LNCaP clone FGC (cell line): ENCODE results near the gene UBXN10.

Source experiments
- DNase-seq: peaks from one replicate; pipeline ENCODE4 v3.0.0-alpha.2; 2011; ENCODE audit warnings: low read depth
- H3K4me3 ChIP-seq: 2 replicates; pipeline ENCODE4 v1.5.1; 2011; ENCODE audit warnings: mild to moderate bottlenecking, low read depth, low read length, control low read depth
- CTCF ChIP-seq: IDR thresholded peaks from 2 replicates; pipeline ENCODE4 v1.5.1; 2012; ENCODE audit warnings: mild to moderate bottlenecking; ENCODE audit not compliant: control insufficient read depth, insufficient read depth; ENCODE audit errors: extremely low read depth

The UBXN10 gene

GRCh38 chr1:20151906-20152598 is 33.8 kb upstream of the UBXN10 start:
- TF ChIP-seq CTCF = peak; percentile 70
- no peak overlapping the region for H3K4me3 ChIP-seq
- no peak for DNase-seq

GRCh38 chr1:20152599-20152930 is 33.3 kb upstream of the UBXN10 start:
- TF ChIP-seq CTCF = no peak
- H3K4me3 ChIP-seq = no peak overlapping the region
- no peak for DNase-seq

- no peak for TF ChIP-seq CTCF
- H3K4me3 ChIP-seq = no peak overlapping the region
- no peak for DNase-seq
These were observed 32.9 kb upstream of the UBXN10 start for GRCh38 chr1:20153000-20153418.

- no peak for TF ChIP-seq CTCF
- no peak for DNase-seq
- H3K4me3 ChIP-seq = no peak overlapping the region
These were observed 31.5 kb upstream of the UBXN10 start for GRCh38 chr1:20154301-20154831.

GRCh38 chr1:20158358-20159070 is 27.4 kb upstream of the UBXN10 start:
- H3K4me3 ChIP-seq = no peak overlapping the region
- no peak for TF ChIP-seq CTCF
- no peak for DNase-seq

GRCh38 chr1:20160034-20160433 is 25.9 kb upstream of the UBXN10 start:
- H3K4me3 ChIP-seq = no peak overlapping the region
- no peak for TF ChIP-seq CTCF

More at GRCh38 chr1:20160034-20160433, 25.9 kb upstream of the UBXN10 start:
- no peak for DNase-seq
